ENCODE data around the gene UBE2S. TPM values are rescaled to one million over a fixed set of nuclear protein-coding genes. Genes with fewer than 3 reads are reported as not detected.

The UBE2S gene
- polyA plus RNA-seq, 3 donors, result 16.1 to 40.9 (median 21.9) TPM

- H2AFZ ChIP-seq (ENCODE audit: insufficient read depth, low read depth, low read length, poor library complexity, severe bottlenecking), result no peak overlapping the region
- Mint-ChIP-seq H3K4me1 (peaks cover 6% of the 10 kb centered on the region), H3K27ac (peak overlapping the region in 1 of 7 donors; percentile 50), H3K36me3 (peaks cover 17 to 26% of the 10 kb centered on the region in 2 donors), H3K4me3 (peak overlapping the region in 1 of 2 donors; percentile 65), H3K9me3 (peaks cover 0 to 14% (median 9%) of the 10 kb centered on the region in 7 donors), H3K27me3 (ENCODE audit: low read depth in 3 of 3) (peaks cover 27 to 36% (median 29%) of the 10 kb centered on the region in 3 donors)
- 3% methylated on average over 45 of the region's 57 CpGs for WGBS (ENCODE audit: insufficient coverage)
- no peak overlapping the region for H3K4me3 ChIP-seq (replicated peaks in 1 of 3; ENCODE audit: low read depth in 2 of 3, low read length in 3 of 3)
- no peak for TF ChIP-seq CTCF (IDR thresholded peaks at IDR 0.05)
- no peak overlapping the region for H3K9ac ChIP-seq (ENCODE audit: insufficient read depth, low read length, poor library complexity, severe bottlenecking)
- H3K79me2 ChIP-seq (ENCODE audit: insufficient read depth, low read length), result no peaks in the 10 kb centered on the region
- peak overlapping the region; percentile 2 for H3K4me2 ChIP-seq (replicated peaks; ENCODE audit: extremely low read depth, low read length, poor library complexity, severe bottlenecking)
- H3K27me3 ChIP-seq (ENCODE audit: control insufficient read depth in 2 of 2, insufficient read depth in 2 of 2, low read length in 2 of 2), result peaks cover 10 to 44% of the 10 kb centered on the region in 2 donors
- H3K36me3 ChIP-seq (replicated peaks in 1 of 2; ENCODE audit: control insufficient read depth in 1 of 2, insufficient read depth in 2 of 2, low read length in 2 of 2), result peaks cover 0 to 5% of the 10 kb centered on the region in 2 donors
- intact Hi-C loops (cut with micrococcal nuclease), result loop anchor here (10.0 kb wide), 2 partner anchors 157 to 307 kb away; partner anchors contain the start of gene TNNT1 (in 1 of the 2)
- peaks cover 5 to 10% of the 10 kb centered on the region in 2 donors for H3K4me1 ChIP-seq (ENCODE audit: control insufficient read depth in 1 of 2, insufficient read depth in 2 of 2, low read length in 2 of 2)
- H3K9me3 ChIP-seq (replicated peaks in 1 of 2; ENCODE audit: control insufficient read depth in 1 of 2, insufficient read depth in 1 of 2, low read length in 2 of 2), result peaks cover 5 to 7% of the 10 kb centered on the region in 2 donors
- DNase-seq, result no peak
- H4K20me1 ChIP-seq (ENCODE audit: insufficient read depth, low read length), result peaks cover 3% of the 10 kb centered on the region
- H3K27ac ChIP-seq (ENCODE audit: low read depth in 1 of 2, low read length in 2 of 2), result no peak overlapping the region
Observed at GRCh38 chr19:55451965-55452748, 44.6 kb upstream of the UBE2S start.

DNA sequence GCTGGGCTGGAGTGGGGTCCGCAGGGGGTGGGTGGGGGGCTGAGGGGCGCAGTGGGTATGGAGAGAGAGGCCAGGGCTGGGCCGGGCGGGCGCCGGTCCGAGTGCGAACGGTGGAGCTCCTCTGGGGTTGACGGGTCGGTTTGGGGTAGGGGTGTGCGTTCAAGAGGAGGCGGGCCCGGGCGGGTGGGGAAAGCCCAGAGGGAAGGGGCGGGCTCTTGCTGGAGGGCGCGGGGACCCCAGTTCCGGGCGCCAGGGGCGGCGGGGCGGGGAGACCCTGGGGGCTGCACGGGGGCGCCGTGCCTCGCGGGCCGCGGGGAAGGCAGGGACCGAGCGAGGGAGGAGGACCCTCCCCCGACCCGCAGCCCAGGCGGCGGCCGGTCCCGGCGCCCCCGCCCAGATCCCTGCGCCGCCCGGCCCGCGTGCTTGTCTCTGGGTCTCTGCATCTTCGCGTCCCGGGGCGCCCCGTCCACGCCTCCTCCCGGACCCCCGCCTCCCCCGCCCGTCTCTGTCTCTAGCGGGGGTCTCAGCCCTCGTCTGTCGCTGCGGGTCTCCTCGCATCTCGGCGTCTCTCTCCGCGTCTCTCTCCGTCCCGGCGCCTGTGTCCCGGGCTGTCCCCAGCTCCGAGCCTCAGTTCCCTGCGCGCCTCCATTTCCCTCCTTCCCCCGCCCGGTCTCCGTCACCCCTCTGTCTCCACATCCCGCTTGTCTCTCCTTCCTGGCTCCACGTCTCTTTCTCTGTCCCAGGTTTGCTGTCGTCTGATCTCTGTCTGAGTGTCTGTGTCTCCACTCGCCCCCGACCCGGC, 43.8 kb upstream of the UBE2S start:
- Histone ChIP-seq H3K4me2 (replicated peaks; ENCODE audit: extremely low read depth, low read length, poor library complexity, severe bottlenecking) (peak overlapping the region; percentile 2), H3K9ac (ENCODE audit: insufficient read depth, low read length, poor library complexity, severe bottlenecking) (no peak overlapping the region), H2AFZ (ENCODE audit: insufficient read depth, low read depth, low read length, poor library complexity, severe bottlenecking) (no peak overlapping the region), H3K36me3 (replicated peaks in 1 of 2; ENCODE audit: control insufficient read depth in 1 of 2, insufficient read depth in 2 of 2, low read length in 2 of 2) (peaks cover 0 to 5% of the 10 kb centered on the region in 2 donors), H3K79me2 (ENCODE audit: insufficient read depth, low read length) (no peaks in the 10 kb centered on the region), H3K4me3 (replicated peaks in 1 of 3; ENCODE audit: low read depth in 2 of 3, low read length in 3 of 3) (no peak overlapping the region), H3K27ac (ENCODE audit: low read depth in 1 of 2, low read length in 2 of 2) (no peak overlapping the region), H3K27me3 (ENCODE audit: control insufficient read depth in 2 of 2, insufficient read depth in 2 of 2, low read length in 2 of 2) (peaks cover 10 to 48% of the 10 kb centered on the region in 2 donors), H4K20me1 (ENCODE audit: insufficient read depth, low read length) (peaks cover 3% of the 10 kb centered on the region), H3K9me3 (replicated peaks in 1 of 2; ENCODE audit: control insufficient read depth in 1 of 2, insufficient read depth in 1 of 2, low read length in 2 of 2) (peaks cover 5 to 7% of the 10 kb centered on the region in 2 donors), H3K4me1 (ENCODE audit: control insufficient read depth in 1 of 2, insufficient read depth in 2 of 2, low read length in 2 of 2) (peaks cover 5 to 10% of the 10 kb centered on the region in 2 donors)
- 1% methylated on average over 68 of the region's 80 CpGs for WGBS (ENCODE audit: insufficient coverage)
- TF ChIP-seq CTCF (IDR thresholded peaks at IDR 0.05), result no peak
- H3K27me3 Mint-ChIP-seq (ENCODE audit: low read depth in 3 of 3), result peaks cover 27 to 36% (median 30%) of the 10 kb centered on the region in 3 donors
- peaks cover 17 to 22% of the 10 kb centered on the region in 2 donors for H3K36me3 Mint-ChIP-seq
- no peak overlapping the region for H3K27ac Mint-ChIP-seq
- H3K4me1 Mint-ChIP-seq, result peaks cover 6% of the 10 kb centered on the region
- H3K4me3 Mint-ChIP-seq, result peak overlapping the region in 1 of 2 donors; percentile 85
- H3K9me3 Mint-ChIP-seq, result peaks cover 0 to 14% (median 9%) of the 10 kb centered on the region in 7 donors
- intact Hi-C loops (cut with micrococcal nuclease), result loop anchor here (10.0 kb wide), 2 partner anchors 157 to 307 kb away; partner anchors contain the start of gene TNNT1 (in 1 of the 2)
- DNase-seq, result no peak

Data from CD14-positive monocyte (primary cell).